Superior temporal gyrus (tissue), 1 donor: ENCODE data around the gene SHKBP1.

Source experiments
- DNase-seq: peaks from one replicate; pipeline ENCODE4 v3.0.0-alpha.2; 2016; ENCODE audit errors: extremely low spot score

The SHKBP1 gene

GRCh38 chr19:40601134-40601974, 24.7 kb downstream of the SHKBP1 start, which contains the start of gene LTBP4:
TSS of gene LTBP4 (plus strand) at chr19:40601369. CDS start at chr19:40601388, 19 bp downstream.
- DNase-seq = no peak

- no peak for DNase-seq
These were observed 26.4 kb downstream of the SHKBP1 start for GRCh38 chr19:40603071-40603388.

- DNase-seq = peak; percentile 82
These were observed 26.9 kb downstream of the SHKBP1 start for GRCh38 chr19:40603389-40604170.

DNA sequence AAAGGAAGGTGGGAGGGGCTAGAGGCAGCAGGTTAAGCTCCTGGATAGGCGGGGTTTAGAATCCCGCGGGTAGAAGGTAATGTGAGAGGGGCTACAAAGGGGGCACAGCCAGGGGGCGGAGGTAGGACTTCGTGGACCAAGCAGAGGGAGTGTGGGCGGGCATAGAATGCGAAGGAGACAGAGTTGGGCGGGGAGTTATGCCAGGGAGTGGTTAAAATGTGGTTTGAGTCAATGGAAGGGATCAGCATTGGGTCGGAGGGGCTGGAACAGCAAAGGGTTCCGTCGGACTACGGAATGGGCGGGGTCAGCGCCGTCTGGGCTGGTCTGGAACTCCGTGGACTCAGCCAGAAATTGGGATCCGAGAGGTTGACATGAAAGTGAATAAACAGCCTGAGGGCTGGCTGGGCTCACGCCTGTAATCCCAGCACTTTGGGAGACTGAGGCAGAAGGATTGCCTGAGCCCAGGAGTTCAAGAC, 27.5 kb downstream of the SHKBP1 start:
- no peak for DNase-seq

GRCh38 chr19:40604647-40605215, 28.1 kb downstream of the SHKBP1 start:
- DNase-seq = no peak

DNA sequence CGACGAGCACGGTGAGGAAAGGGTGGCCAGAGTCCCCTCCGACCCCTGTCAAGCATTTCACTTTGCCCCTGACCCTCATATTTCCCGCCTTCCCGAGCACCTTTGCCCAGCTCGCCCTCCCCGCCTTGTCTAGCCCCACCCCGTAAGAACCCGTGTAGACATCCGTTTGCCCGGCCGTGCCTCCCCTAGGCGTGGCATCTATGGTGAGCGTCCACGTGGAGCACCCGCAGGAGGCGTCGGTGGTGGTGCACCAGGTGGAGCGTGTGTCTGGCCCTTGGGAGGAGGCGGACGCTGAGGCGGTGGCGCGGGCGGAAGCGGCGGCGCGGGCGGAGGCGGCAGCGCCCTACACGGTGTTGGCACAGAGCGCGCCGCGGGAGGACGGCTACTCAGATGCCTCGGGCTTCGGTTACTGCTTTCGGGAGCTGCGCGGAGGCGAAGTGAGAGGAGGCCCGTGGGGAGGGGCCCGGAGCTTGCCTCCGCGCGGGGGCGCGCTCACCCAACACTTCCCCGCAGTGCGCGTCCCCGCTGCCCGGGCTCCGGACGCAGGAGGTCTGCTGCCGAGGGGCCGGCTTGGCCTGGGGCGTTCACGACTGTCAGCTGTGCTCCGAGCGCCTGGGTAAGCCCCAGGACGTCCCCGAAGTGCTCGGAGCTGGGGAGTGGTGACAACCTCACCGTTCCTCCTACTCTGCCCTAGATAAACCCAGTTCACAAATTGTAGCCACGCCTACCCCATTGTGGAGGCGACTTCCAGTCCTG, 28.7 kb downstream of the SHKBP1 start:
- DNase-seq = peak; percentile 39

- DNase-seq = no peak
These were observed 30.9 kb downstream of the SHKBP1 start for GRCh38 chr19:40607311-40608239.

DNA sequence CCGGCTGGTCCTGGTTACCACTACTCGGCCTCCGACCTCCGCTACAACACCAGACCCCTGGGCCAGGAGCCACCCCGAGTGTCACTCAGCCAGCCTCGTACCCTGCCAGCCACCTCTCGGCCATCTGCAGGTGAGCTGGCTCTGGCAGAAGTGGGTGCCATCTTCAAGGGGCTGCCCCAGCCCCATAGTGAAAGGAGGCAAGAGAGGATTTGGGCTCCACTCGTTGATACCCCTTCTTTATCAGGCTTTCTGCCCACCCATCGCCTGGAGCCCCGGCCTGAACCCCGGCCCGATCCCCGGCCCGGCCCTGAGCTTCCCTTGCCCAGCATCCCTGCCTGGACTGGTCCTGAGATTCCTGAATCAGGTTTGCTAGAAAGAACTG, 31.6 kb downstream of the SHKBP1 start:
- no peak for DNase-seq

DNA sequence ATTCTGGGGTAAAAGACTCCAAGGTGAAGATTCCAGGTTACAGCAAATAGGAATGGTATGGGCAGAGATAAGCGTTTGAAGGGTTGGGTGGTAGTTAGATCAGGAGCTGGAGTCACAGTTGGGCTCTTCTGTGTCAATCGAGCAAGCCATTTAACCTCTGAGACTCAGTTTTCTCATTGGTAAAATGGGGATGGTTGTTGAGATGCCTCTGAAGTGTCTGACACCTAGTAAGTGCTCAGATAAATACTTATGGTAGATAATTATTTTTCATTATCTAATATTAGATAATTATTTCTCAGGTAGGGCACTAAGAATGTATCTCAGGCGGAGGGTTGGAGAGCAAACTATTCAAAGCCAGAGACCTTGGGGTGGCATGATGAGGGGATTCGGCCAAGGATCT, 32.3 kb downstream of the SHKBP1 start:
- DNase-seq = no peak

- no peak for DNase-seq
These were observed 33.1 kb downstream of the SHKBP1 start for GRCh38 chr19:40609561-40610395.

GRCh38 chr19:40610396-40611064, 33.9 kb downstream of the SHKBP1 start:
- no peak for DNase-seq

- no peak for DNase-seq
These were observed 34.4 kb downstream of the SHKBP1 start for GRCh38 chr19:40611096-40611495.

DNA sequence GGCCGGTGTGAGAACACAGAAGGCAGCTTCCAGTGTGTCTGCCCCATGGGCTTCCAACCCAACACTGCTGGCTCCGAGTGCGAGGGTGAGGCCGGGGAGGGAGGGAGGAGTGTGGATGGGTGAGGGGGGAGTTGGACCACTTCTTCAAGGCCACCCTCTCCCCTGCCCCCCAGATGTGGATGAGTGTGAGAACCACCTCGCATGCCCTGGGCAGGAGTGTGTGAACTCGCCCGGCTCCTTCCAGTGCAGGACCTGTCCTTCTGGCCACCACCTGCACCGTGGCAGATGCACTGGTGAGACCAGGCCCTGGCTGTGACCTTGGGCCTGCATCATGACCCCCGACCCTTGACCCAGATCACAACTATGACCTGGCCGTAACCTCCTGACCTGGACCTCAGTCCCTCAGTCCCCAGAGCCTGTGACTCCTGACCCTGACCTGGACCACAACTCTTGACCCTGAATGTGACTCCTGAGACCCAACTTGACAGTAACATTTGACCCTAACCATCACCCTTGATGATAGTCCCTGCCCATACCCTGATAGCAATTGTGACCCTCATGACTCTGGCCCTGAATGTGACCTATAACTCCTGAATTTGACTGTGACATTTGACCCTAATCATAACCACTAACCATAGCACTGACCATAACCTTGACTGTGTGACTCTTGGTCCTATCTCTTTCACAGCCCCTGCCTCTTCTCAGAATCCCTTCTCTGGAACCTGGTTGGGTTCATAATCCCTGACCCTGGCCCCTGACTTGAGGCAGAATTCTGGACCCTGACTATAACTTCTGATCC, 35.4 kb downstream of the SHKBP1 start:
- DNase-seq = no peak

- no peak for DNase-seq
These were observed 36.4 kb downstream of the SHKBP1 start for GRCh38 chr19:40612831-40613689.

- DNase-seq = no peak
These were observed 37.3 kb downstream of the SHKBP1 start for GRCh38 chr19:40613690-40614621.
